NOMO-1 treated with dmso at 0.1 percent for 144 hours (cell line): ENCODE measurements around the gene PDCD2.
A peak's percentile ranks its signal among the peaks of the same experiment; 100 is the strongest.
"Not testable (repeated sequence)": the region's sequence is repeated elsewhere in the genome, so short reads cannot be mapped to it uniquely, and the experiment has no call there.

ENCODE experiments used
- DNase-seq: peaks from one replicate; lab custom pipeline; 2025; ENCODE audit not compliant: unreplicated experiment; lab: John Stamatoyannopoulos, UW

The PDCD2 gene

DNA sequence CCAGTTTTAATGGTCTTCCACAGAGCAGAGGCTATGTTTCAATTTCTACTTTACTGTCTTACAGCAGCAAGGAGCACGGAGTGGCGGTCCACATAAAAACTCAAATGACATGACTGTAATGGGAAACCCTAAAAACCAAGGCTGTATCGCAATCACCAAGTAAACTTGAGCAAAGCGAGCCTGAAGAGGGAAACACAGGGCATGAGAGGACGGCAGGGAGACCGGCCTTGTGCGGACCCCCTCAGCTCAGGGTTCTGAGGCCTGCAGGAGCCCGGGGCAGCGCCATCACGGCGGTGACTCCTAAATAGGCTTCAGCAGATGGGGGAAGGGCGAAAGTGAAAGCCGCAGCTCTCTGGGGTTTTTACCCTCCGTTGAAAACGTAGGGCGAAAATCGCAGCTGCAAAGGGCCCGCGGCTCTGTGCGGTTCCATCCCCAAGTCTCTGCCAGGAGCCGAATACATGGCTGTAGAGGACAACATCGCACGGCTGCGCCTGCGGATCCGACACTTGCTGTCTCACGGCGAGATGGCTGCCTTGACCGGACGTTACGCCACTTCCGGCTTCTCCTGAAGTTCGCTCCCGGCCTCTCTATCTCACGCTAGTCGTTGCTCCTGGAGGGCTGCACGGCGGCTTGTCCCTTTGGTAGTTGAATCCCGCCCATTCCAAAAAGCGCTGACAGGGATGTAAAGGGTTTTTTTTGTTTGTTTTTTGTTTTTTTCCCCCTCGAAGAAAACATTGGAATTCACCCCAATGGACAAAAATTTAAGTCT is 31.5 kb downstream of the PDCD2 start, which contains the start of gene PSMB1:
PSMB1 (minus strand) TSS at position 543 of the 769 bp plus-strand sequence; CDS start at position 478, 65 bp downstream.
- DNase-seq: peak; percentile 90

DNA sequence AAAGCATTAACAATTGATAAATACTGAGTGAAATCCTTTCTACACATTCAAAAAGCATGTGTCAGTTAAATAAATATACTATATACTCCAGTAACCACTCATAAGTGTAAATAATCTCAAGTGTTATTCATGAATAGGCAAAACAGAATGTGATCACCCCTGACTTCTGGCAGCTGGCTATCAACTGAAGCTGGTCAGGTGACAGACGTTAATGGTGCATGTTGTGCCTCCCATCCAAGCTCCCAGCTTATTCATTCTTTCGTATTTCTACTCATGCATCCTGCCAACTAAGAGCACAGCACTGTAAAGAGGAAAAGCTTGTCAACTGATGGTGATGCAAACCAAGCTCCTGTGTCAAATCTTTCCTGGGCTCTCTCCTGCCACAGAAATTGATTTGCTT is 39.0 kb downstream of the PDCD2 start:
- DNase-seq: no peak

DNA sequence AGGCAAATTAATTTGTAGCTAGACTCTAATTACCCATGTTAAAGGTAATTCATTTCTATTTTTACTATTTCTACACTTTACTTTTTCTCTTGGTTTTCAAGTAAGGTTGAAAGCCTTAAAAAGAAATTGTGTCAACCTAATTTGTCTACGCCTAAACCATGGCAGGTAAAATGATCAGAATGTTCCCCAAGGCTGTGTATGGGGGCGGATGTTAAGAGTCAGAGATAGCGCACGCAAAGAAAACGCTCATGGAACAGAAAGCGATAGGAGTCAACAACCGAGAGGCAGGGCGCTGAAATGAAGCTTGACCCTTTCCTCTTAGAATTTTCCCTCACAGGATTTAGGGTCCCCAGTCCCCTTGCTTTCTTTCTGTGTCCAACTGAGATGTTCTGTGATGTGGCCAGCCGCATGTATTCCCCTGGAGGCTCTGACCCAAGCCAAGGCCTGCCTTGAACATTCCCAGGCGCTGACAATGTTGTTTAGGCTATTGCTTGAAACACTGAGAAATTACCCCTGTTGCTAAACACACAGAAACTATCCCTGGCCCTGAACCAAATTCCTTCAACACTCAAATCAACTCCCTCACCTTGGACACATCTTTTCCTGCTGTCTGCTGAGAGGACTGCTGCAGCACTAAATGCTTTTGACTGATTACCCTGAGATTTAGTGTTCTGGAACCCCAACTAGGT is 42.3 kb downstream of the PDCD2 start:
- DNase-seq: no peak

DNA sequence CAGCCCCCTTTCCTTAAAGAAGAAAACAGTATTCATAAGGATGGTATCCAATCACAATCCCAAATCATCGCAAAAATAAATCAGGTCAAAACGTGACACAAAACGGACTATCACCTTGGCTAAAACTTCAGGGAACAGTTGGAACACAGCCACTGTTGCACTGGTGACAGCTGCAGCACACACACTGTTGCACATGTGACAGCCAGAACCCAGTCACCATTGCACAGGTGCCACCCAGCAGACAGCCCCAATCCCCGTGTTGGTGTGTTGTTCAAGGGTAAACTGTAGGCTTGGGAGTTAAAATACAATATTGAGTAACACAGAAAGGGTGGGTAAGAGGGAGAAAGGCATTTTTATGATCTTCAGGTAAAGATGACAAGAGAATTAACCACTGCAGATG is 47.1 kb downstream of the PDCD2 start:
- no peak for DNase-seq

DNA sequence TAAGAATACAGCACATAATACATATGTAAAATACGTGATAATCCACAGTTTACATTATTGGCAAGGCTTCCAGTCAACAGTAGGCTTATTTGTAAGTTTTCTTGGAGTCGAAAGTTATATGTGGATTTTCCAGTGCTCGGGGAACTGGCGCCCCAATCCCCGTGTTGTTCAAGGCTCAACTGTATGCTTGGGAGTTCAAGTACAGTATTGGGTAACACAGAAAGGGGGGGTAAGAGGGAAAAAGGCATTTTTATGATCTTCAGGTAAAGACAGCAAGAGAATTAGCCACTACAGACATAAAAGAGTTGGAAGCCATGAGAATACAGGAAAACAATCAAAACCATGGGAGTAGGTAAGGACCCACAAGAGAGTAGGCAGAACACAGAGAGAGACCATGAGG is 47.8 kb downstream of the PDCD2 start:
- no peak for DNase-seq

DNA sequence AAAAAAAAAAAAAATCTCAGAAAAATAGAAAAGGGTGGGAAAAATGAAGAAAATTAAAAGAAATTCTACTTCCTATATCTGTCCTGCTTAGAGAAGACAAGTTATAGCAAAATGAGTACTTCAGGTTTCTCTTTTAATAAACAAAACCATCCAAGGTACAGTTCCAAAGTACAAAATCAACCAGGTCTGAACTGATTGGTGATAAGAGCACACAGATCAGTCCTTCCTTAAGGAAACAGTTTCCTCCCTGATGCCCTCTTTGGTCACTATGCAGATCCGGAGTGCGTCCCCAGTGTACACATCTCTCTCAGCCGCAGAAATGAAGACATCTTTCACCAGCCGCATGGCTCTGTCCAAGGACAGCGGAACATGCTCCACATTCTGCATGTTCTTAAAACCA is 49.4 kb downstream of the PDCD2 start:
- no peak for DNase-seq

DNA sequence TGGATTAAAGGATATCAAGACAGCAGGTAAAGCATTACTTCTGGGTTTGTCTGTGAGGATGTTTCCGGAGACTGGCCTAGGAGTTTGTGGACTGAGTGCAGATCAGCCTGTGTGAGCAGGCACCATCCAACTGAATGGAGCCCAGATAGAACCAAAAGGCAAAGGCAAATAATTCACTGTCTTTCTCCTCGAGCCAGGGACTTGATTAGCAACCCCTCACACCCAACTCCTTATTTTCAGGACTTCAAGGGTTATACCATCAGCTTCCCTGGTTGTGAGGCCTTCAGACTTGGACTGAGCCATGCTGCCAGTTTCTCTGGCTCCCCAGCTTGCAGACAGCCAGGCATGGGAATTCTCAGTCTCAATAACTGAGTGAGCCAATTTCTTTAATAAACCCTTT is 50.6 kb downstream of the PDCD2 start:
- no peak for DNase-seq

DNA sequence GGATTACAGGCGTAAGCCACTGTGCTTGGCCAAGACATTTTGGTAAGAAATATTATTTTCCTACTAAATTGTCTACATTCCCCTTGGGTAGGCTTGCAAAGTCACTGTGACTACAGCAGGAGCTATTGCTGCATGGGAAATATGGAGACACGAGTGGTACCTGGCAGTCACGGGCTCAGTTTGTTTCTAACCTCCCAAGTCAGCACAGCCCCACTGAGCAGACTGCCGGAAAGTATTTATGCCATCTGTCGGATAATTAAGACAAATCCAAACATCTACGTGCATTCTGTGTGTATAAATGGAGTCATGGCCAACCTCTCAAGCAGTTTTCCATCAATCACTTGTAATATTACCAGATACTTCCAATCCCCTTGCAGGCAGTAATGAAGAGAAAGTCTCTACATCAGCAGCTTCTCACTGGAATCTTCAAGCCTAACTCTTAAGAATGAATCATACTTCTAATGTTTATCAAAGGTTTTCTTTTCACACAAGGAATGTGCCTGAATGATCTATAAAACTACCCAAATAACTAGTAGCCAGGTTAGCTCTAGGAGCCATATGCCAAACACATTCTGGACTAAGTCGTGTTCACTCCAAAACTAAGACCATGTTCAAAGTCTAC is 51.5 kb downstream of the PDCD2 start:
- DNase-seq: no peak

DNA sequence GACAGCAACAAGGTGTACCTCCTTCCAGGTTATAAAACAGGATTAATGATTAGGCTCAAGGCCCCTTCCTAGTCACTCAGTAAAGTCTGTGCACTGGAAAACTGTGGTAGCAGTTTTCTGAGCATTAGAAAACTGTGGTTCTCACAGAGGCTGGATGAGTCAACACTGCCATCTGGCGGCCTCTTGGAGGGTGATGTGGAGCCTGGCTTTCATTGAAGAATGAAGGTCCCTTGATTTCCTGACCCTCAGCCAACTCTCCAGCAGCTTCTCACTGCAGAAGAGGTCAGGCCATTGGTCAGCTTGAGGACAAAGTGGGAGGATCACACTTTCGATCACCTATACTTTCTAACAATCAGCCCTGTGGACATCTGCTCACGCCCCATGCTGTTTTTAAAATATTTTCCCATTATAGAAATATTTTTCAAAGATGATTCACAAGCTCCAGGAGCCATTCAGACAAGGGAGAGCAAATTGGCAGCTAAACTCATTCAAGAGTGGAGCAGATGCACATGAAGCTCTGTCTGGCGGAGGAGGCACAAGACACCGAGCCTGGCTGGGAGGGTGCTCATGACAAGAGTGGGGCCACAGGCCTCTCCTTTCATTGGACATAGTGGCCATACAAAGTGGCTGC is 54.5 kb downstream of the PDCD2 start:
- DNase-seq: no peak

DNA sequence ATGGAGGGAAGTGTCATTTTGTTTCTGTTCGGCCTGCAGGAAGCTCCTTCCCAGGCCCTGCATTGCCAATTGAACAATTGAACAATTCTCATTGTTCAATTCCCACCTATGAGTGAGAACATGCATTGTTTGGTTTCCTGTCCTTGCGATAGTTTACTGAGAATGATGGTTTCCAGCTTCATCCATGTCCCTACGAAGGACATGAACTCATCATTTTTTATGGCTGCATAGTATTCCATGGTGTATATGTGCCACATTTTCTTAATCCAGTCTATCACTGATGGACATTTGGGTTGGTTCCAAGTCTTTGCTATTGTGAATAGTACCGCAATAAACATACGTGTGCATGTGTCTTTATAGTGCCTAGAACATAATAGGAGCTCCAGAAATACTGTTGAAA is 56.4 kb downstream of the PDCD2 start:
- not testable (repeated sequence) for DNase-seq

DNA sequence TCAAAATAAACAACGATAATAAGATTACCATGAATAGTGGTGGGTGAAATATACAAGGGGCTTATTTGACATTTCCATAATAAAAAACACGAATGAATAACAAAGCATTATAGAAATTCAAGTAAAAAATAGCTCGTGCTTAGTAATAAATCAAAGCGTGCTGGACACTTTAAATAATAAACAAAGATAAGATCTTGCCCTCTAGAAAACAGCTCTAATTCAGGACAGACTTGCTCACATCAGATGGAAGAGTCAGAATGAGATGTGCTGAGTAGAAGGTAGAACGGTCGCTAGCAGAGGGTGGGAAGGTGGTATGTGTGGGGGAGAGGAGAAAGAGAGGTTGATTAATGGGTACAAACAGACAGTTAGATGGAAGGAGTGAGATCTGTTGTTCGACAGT is 58.6 kb downstream of the PDCD2 start:
- DNase-seq: no peak
